ENCODE data around the gene AKTIP.
"Not testable (repeated sequence)": the region's sequence is repeated elsewhere in the genome, so short reads cannot be mapped to it uniquely, and the experiment has no call there.

The AKTIP gene

GRCh38 chr16:53502331-53503269, at the start of gene AKTIP:
TSS of gene AKTIP (minus strand) at chr16:53503209. CDS start at chr16:53500259, 2,950 bp downstream.
- TF ChIP-seq CTCF (IDR thresholded peaks at IDR 0.05) = no peak
- peak within 1 kb of the TSS; percentile 93 to 96 for H3K27ac ChIP-seq
- peak; percentile 78 for DNase-seq (ENCODE audit: low spot score)
- H3K4me3 ChIP-seq = peak within 1 kb of the TSS; percentile 100

GRCh38 chr16:53549970-53550690, 47.1 kb upstream of the AKTIP start:
- Histone ChIP-seq H3K27ac (no peak overlapping the region), H3K4me3 (no peak overlapping the region)
- DNase-seq (ENCODE audit: low spot score) = no peak
- peak; percentile 50 for TF ChIP-seq CTCF (IDR thresholded peaks at IDR 0.05)

- H3K27ac ChIP-seq = no peak overlapping the region
- H3K4me3 ChIP-seq = no peak overlapping the region
- TF ChIP-seq CTCF (IDR thresholded peaks at IDR 0.05) = no peak
- no peak for DNase-seq (ENCODE audit: low spot score)
Measured at GRCh38 chr16:53546988-53547391, 44.0 kb upstream of the AKTIP start.

- DNase-seq (ENCODE audit: low spot score) = no peak
- H3K27ac ChIP-seq = no peak overlapping the region
- H3K4me3 ChIP-seq = no peak overlapping the region
- TF ChIP-seq CTCF (IDR thresholded peaks at IDR 0.05) = no peak
Measured at GRCh38 chr16:53545433-53545832, 42.4 kb upstream of the AKTIP start.

- no peak for TF ChIP-seq CTCF (IDR thresholded peaks at IDR 0.05)
- no peak overlapping the region for H3K27ac ChIP-seq
- no peak overlapping the region for H3K4me3 ChIP-seq
- no peak for DNase-seq (ENCODE audit: low spot score)
Measured at GRCh38 chr16:53542283-53542682, 39.3 kb upstream of the AKTIP start.

GRCh38 chr16:53541326-53541725, 38.3 kb upstream of the AKTIP start:
- DNase-seq (ENCODE audit: low spot score) = no peak
- no peak overlapping the region for H3K27ac ChIP-seq
- TF ChIP-seq CTCF (IDR thresholded peaks at IDR 0.05) = no peak
- no peak overlapping the region for H3K4me3 ChIP-seq

- not testable (repeated sequence) for H3K4me3 ChIP-seq; H3K27ac ChIP-seq; DNase-seq (ENCODE audit: low spot score)
Measured at GRCh38 chr16:53539759-53540718, 37.0 kb upstream of the AKTIP start.

GRCh38 chr16:53539346-53539745, 36.3 kb upstream of the AKTIP start:
- DNase-seq (ENCODE audit: low spot score); H3K4me3 ChIP-seq; H3K27ac ChIP-seq: not testable (repeated sequence)

Measured in coronary artery (tissue), 2 donors.